ENCODE measurements around the gene CDKL4.
"Not testable (repeated sequence)": the region's sequence is repeated elsewhere in the genome, so short reads cannot be mapped to it uniquely, and the experiment has no call there.

Gene CDKL4

GRCh38 chr2:39176997-39177396, 66.8 kb downstream of the CDKL4 start:
- DNase-seq: no peak

DNA sequence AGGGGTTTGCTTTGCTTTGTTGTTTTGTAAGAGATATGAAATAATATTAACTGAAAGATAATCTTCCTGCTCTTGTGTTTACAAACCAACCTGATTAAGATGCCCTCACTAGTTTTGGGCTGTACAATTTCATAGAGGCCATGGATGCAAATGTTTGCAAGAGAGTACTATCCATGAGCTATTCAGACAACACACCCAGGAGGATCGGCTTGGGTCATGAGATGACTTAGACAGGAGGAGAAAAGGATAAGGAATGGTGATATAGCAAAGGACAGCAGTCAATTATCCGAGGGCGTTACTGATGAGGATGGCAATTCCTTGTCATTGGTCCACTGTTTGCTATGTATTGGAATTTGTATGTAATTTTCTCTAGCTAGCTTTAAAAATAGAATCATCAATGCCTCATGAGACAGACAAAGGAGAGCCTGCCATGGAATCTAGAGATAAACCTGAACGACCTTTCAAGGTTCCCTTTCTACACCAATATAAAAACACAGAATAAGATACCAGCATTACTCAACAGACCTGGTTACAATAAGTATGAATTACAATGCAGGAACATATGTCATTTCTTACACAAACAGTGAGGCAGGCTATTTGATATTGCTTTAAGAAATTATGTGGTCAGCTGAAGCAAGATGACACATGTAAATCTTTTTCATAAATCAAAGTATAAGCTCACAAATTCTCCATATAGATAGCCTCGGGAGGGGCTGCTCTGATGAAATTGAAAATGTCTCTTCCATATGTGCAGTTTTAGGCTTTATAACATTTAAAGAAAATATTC, 68.6 kb downstream of the CDKL4 start:
- no peak for DNase-seq

DNA sequence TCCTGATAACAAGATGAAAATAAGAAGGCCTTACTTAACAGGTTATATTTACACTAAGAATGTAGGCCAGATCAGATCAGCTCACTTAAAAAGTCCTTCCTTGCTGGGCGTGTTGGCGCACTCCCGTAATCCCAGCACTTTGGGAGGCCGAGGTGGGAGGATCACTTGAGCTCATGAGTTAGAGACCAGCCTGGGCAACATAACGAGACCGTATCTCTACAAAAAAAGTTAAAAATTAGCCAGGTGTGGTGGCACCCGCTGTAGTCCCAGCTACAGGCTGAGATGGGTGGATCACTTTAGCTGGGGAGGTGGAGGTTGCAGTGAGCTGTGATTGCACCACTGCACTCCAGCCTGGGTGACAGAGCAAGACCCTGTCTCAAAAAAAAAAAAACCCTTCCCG, 69.7 kb downstream of the CDKL4 start:
- DNase-seq: no peak

DNA sequence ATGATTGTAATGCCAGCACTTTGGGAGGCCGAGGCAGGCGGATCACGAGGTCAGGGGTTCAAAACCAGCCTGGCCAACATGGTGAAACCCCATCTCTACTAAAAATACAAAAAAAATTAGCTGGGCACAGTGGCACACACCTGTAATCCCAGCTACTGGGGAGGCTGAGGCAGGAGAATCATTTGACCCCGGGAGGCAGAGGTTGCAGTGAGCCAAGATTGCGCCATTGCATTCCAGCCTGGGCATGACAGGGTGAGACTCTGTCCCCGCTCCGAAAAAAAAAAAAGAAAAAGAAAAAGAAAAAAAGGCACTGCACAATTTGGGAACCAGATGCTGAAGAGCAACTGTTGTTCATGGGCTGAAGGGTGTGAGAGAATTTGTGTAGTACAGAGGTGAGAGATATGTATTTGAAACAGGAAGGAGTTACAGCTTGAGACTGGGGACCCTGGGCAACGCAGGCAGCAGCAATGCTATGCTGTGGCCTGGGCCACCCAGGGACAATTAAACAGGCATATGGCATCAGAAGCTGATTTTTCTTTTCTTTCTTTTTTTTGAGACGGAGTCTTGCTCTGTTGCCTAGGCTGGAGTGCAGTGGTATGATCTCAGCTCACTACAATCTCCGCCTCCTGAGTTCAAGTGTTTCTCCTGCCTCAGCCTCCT, 71.6 kb downstream of the CDKL4 start:
- DNase-seq: not testable (repeated sequence)

GRCh38 chr2:39171621-39172020, 72.1 kb downstream of the CDKL4 start:
- no peak for DNase-seq

- no peak for DNase-seq
These were observed 79.7 kb downstream of the CDKL4 start for GRCh38 chr2:39164089-39164488.

DNA sequence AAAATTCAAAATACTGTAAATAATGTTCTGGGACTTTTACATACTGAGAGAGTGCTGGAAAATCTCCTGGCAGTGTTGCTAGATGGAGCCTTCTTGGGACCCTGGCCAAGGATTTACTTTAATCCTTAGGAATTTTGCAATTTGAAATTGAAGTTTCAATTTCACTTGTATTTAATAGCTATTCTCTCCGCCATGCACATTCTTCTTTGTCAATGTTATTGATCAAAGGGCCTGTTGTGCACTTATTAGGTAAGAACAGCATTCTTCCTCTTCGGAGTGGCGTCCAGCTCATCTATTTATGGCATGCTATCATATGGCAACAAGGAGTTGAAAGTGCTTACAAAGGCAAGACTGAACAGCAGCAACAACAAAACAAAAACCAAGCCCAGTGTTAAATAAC, 82.8 kb downstream of the CDKL4 start:
- DNase-seq: no peak

GRCh38 chr2:39159283-39159682, 84.5 kb downstream of the CDKL4 start:
- no peak for DNase-seq

DNA sequence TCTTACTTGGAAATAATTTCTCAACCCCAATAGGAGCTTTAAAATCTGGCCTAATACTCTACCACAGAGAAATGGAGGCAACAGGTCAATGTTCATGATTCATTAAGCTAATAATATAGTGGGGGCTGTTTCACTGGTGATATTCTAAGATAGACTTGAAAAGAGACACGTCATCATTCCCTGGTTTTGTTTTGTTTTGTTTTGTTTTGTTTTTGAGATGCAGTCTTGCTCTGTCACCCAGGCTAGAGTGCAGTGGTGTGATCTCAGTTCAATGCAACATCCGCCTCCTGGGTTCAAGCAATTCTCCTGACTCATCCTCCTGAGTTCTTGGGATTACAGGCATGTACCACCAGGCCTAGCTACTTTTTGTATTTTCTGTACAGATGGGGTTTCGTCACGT, 85.4 kb downstream of the CDKL4 start:
- DNase-seq: no peak

DNA sequence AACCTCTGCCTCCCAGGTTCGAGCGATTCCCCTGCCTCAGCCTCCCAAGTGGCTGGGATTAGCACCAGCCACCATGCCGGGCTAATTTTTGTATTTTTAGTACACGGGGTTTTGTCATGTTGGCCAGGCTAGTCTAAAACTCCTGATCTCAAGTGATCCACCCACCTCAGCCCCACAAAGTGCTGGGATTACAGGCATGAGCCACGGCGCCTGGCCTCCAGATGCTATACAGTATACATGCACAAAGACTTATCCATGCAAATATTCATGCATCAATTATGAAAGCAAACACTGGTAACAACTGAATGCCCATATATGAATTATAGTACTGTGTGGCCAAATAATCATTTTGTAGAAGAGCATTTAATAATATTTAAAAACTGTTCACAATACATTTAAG, 86.9 kb downstream of the CDKL4 start:
- DNase-seq: no peak

GRCh38 chr2:39156107-39156506, 87.7 kb downstream of the CDKL4 start:
- no peak for DNase-seq

DNA sequence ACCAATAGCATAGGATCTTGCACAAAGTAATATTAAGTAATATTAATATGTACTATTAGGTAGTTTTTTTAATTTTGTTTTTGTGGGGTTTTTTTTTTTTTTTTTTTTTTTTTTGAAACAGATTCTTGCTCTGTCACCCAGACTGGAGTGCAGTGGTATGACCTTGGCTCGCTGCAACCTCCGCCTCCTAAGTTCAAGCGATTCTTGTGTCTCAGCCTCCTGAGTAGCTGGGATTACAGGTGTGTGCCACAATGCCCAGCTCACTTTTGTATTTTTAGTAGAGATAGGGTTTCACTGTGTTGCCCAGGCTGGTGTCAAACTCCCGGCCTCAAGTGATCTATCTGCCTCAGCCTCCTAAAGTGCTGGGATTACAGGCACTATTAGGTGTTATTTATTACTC, 88.2 kb downstream of the CDKL4 start:
- DNase-seq: not testable (repeated sequence)

DNA sequence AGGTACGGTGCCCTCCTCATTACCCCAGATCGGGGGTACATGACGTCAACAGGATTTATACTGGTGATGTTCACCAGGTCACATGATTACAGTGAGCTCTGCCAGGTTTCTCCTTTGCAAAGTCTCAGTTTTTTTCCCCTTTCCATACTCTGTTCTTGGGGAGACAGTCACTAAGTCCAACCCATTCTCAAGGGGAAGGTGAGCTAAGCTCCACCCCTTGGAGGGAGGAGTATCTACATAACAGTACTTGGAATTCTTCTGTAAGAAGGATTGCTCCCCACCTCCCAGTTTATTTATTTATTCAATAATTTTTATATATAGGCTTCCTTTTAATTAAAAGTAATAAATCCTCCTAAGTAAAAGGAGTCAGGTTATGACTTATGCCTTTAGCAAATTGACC, 88.8 kb downstream of the CDKL4 start:
- DNase-seq: no peak

- no peak for DNase-seq
These were observed 90.5 kb downstream of the CDKL4 start for GRCh38 chr2:39153312-39153711.

DNA sequence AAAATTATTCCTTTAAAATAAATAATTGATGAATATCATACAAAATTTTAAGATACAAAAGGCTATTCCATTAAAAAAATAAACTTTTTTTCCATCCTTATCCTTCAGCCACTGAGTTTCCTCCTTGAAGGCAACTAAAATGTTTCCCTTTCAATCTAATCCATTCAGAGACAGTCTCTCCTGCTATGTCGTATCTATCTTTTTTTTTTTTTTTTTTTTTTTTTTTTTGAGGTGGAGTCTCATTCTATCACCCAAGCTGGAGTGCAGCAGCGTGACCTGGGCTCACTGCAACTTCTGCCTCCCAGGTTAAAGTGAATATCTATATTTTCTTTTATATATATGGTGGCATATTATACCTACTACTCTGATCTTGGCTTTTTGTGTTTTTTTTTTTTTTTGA, 91.3 kb downstream of the CDKL4 start:
- DNase-seq: no peak

DNA sequence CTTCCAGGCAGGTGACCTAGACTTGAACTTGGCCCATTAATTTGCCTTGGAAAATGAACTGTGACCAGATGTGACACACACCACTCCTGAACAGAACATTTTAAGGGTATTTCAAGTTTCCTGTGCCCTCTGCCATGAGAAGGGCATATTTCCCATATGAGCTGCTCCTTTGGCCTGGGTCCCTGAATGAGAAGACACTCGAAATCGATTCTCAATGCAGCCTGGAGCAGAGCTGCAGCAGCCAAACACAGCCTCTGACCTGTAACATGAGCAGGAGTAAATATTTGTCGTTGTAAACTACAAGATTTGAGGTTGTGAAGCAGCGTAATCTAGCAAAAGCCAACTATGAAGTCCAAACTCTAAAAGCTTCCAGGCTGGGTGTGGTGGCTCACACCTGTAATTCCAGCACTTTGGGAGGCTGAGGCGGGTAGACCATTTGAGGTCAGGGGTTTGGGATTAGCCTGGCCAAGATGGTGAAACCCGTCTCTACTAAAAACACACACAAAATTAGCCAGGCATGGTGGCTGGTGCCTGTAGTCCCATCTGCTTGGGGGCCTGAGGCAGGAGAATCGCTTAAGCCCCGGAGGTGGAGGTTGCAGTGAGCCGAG, 92.8 kb downstream of the CDKL4 start:
- no peak for DNase-seq

GRCh38 chr2:39150102-39150562, 93.6 kb downstream of the CDKL4 start:
- DNase-seq: no peak

GRCh38 chr2:39146630-39147029, 97.1 kb downstream of the CDKL4 start:
- no peak for DNase-seq

- DNase-seq: no peak
These were observed 97.8 kb downstream of the CDKL4 start for GRCh38 chr2:39145906-39146421.

GRCh38 chr2:39144416-39144815, 99.4 kb downstream of the CDKL4 start:
- DNase-seq: no peak

DNA sequence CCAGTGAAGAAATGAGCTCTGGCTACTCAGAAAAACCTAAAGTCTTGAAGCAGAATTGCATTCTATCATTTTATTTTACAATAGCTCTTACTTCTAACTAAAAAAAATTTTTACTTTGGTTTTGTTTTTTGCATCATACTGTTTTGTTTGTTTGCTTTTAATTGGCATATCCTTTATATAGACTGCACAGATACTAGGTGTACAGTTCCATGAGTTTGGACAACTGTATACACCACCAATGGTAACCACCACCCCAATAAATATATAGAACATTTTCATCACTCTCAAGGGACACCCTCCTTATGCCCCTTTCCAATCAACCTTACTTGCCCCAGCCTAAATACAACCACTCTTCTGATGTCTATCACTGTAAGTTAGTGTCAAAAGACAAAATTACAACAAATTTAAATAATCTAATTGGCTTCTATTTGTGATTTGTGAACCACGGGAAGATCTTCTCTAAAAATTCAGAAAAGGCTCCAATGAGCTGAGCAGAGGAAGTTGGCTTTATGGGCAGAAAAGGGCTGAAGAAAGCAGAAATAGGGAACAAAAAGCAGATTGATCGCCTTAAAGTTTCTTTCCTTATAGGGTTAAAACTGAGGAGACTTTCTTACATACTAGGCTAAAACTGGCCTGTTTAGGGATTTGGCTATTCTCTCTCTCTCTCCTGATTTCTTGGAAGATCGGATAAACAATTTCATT, 100.7 kb downstream of the CDKL4 start:
- DNase-seq: no peak

DNA sequence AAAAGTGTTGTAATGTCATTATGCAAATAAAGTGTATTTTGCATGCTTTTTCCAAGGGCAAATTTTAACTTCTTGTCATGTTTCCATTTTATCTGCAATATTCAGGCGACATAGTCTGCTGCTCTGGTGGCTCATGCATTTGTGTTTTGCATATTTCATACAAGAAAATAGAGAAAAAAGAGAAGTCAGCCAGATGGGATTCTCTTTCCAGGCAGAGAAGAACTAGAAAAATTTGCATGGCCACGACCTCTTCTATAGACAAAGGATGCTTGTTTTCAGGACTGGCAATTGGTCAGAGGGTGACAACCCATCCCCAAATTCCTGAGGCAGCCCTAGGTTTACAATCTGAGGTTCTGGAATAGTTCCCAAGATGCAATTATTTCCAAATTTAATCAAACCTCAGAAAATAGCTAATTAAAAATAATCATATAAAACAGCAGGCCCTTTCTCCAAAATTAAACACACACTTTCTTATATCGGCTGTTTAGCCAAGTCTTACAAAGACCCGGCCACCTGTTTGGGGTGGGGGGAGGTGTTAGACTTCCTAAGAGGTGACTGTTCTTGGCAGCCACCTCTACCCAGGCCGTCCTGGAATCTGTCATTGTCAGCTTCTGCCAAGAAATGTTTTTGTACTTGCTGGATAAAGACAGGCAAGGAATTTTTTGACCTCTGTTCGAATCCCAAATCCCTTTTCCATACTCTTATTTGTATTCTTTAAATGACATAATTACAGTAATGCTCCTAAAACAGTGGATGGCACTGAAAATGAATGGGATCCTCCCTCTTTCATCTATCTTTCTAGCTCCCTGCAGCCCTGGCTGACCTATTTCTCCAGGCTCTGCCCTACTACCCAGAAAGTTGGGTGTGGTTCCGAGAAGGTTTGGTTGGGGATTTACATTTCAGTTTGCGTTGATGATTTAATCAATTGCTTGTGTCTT, 102.2 kb downstream of the CDKL4 start:
- DNase-seq: no peak
